Left colon (tissue), 2 donors: ENCODE results near the gene CLDN34. TPM values are rescaled to one million over a fixed set of nuclear protein-coding genes. Genes with fewer than 3 reads are reported as not detected.

Experiments used
- ATAC-seq: fragments of 200-7000 bp; cut with Tn5 transposase; one replicate; pipeline ENCODE4 v1.9.1; 2020; ENCODE audit warnings: mild to moderate bottlenecking, moderate library complexity
- DNase-seq, 2 donors: peaks; one replicate each; pipeline ENCODE4 v3.0.0-alpha.2; 2020
- intact Hi-C, 2 donors: fragments of 100-400 bp; cut with DNase I in 1 of 2; cut with micrococcal nuclease in 1 of 2; formaldehyde crosslinking; loops; one replicate each; pipeline versions ENCODE4 v1.11.2 to v1.14.0; 2022; cut with DNase I, micrococcal nuclease
- total RNA-seq, 2 donors: library from RNA; stranded (reverse); fragmentation: NEBNext Ultra II Directional; extraction: Animal tissue kit (Norgen Biotek cat#: 25700); gene quantifications; one replicate each; pipeline ENCODE4 v1.2.1, GENCODE V29; 2021
- donor health status: DM: no; HTN: no; CAD: no.
- donor health status: DM: yes; HTN: yes; CAD: no.

CLDN34 gene
- total RNA-seq, 2 donors from 2014 or later: 0.89 to 1.1 TPM

- no peak for ATAC-seq
- intact Hi-C loops: loop anchor here in 1 of 2 donors (5.0 kb wide), 1 partner anchor 96 kb away; no protein-coding TSS in a partner anchor
- no peak for DNase-seq
These were observed 44.2 kb downstream of the CLDN34 start for GRCh38 chrX:10011261-10011931.

- intact Hi-C loops: loop anchor here in 1 of 2 donors (5.0 kb wide), 1 partner anchor 95 kb away; no protein-coding TSS in a partner anchor
- DNase-seq: no peak
- no peak for ATAC-seq
These were observed 44.8 kb downstream of the CLDN34 start for GRCh38 chrX:10011991-10012390.

GRCh38 chrX:10014462-10015354 lies 47.5 kb downstream of the CLDN34 start:
- ATAC-seq: peak; percentile 92
- DNase-seq: peak; percentile 82 to 87
- intact Hi-C loops: loop anchor here in 1 of 2 donors (5.0 kb wide), 1 partner anchor 93 kb away; no protein-coding TSS in a partner anchor

GRCh38 chrX:10015355-10015722 lies 48.2 kb downstream of the CLDN34 start:
- ATAC-seq (no peak), DNase-seq (no peak)
- intact Hi-C loops: no loop called here

- ATAC-seq (no peak), DNase-seq (peak; percentile 33 to 35)
- intact Hi-C loops: no loop called here
These were observed 48.8 kb downstream of the CLDN34 start for GRCh38 chrX:10015723-10016518.

- ATAC-seq (no peak), DNase-seq (no peak)
- intact Hi-C loops: no loop called here
These were observed 49.5 kb downstream of the CLDN34 start for GRCh38 chrX:10016519-10017132.

- DNase-seq: no peak
- ATAC-seq: peak; percentile 47
- intact Hi-C loops: no loop called here
These were observed 50.7 kb downstream of the CLDN34 start for GRCh38 chrX:10017872-10018271.

Other genes with a start within 250 kb of the CLDN34 start
- 1 to 10 TPM in 1 of 2 donors, under 1 TPM in 1; 0.82 to 1.9 TPM for gene GPR143, start 201.5 kb upstream of the CLDN34 start, total RNA-seq
- 10 to 100 TPM in 1 of 2 donors, 1 to 10 TPM in 1; 8.1 to 10.1 TPM for gene SHROOM2, start 180.9 kb upstream of the CLDN34 start, total RNA-seq
- 1 to 10 TPM in 1 of 2 donors, under 1 TPM in 1; 0.46 to 1.4 TPM for gene CLCN4, start 189.6 kb downstream of the CLDN34 start, total RNA-seq